ENCODE measurements around the gene ENPP6. TPM values are rescaled to one million over a fixed set of nuclear protein-coding genes. Genes with fewer than 3 reads are reported as not detected.

Gene ENPP6
- total RNA-seq, 1 experiment from 2014 or later = not detected

GRCh38 chr4:184247421-184247820 is 29.7 kb upstream of the ENPP6 start:
- Histone ChIP-seq H3K4me2 (ENCODE audit: low read depth, low read length, poor library complexity, severe bottlenecking) (no peak overlapping the region), H3K27ac (ENCODE audit: low read length) (no peak overlapping the region), H3K4me1 (ENCODE audit: low read length) (no peaks in the 10 kb centered on the region), H3K27me3 (ENCODE audit: low read length) (no peaks in the 10 kb centered on the region), H3K9me3 (ENCODE audit: low read length) (no peaks in the 10 kb centered on the region), H3K36me3 (ENCODE audit: insufficient read depth, low read length) (no peaks in the 10 kb centered on the region), H3K4me3 (ENCODE audit: low read length) (no peak overlapping the region), H3K9me2 (replicated peaks; ENCODE audit: insufficient read depth, low read length) (no peaks in the 10 kb centered on the region), H3K79me2 (ENCODE audit: low read length) (no peaks in the 10 kb centered on the region), H4K20me1 (ENCODE audit: insufficient read depth, low read depth, low read length) (no peaks in the 10 kb centered on the region), H3K9ac (ENCODE audit: low read length) (no peak overlapping the region), H2AFZ (ENCODE audit: low read length) (no peak overlapping the region)
- no peak for DNase-seq

GRCh38 chr4:184246426-184246825 is 28.8 kb upstream of the ENPP6 start:
- Histone ChIP-seq H3K9me2 (replicated peaks; ENCODE audit: insufficient read depth, low read length) (no peaks in the 10 kb centered on the region), H3K27ac (ENCODE audit: low read length) (no peak overlapping the region), H3K27me3 (ENCODE audit: low read length) (no peaks in the 10 kb centered on the region), H3K4me2 (ENCODE audit: low read depth, low read length, poor library complexity, severe bottlenecking) (no peak overlapping the region), H3K9ac (ENCODE audit: low read length) (no peak overlapping the region), H3K9me3 (ENCODE audit: low read length) (no peaks in the 10 kb centered on the region), H3K36me3 (ENCODE audit: insufficient read depth, low read length) (no peaks in the 10 kb centered on the region), H3K4me3 (ENCODE audit: low read length) (no peak overlapping the region), H2AFZ (ENCODE audit: low read length) (no peak overlapping the region), H3K4me1 (ENCODE audit: low read length) (no peaks in the 10 kb centered on the region), H3K79me2 (ENCODE audit: low read length) (no peaks in the 10 kb centered on the region), H4K20me1 (ENCODE audit: insufficient read depth, low read depth, low read length) (no peaks in the 10 kb centered on the region)
- no peak for DNase-seq

GRCh38 chr4:184238072-184238745 is 20.5 kb upstream of the ENPP6 start:
- H3K9ac ChIP-seq (ENCODE audit: low read length) = no peak overlapping the region
- no peaks in the 10 kb centered on the region for H3K4me1 ChIP-seq (ENCODE audit: low read length)
- no peak overlapping the region for H3K4me3 ChIP-seq (ENCODE audit: low read length)
- H3K36me3 ChIP-seq (ENCODE audit: insufficient read depth, low read length) = no peaks in the 10 kb centered on the region
- H3K27me3 ChIP-seq (ENCODE audit: low read length) = no peaks in the 10 kb centered on the region
- no peak overlapping the region for H3K4me2 ChIP-seq (ENCODE audit: low read depth, low read length, poor library complexity, severe bottlenecking)
- no peak overlapping the region for H3K27ac ChIP-seq (ENCODE audit: low read length)
- DNase-seq = no peak
- H3K9me3 ChIP-seq (ENCODE audit: low read length) = no peaks in the 10 kb centered on the region
- H2AFZ ChIP-seq (ENCODE audit: low read length) = no peak overlapping the region
- no peaks in the 10 kb centered on the region for H4K20me1 ChIP-seq (ENCODE audit: insufficient read depth, low read depth, low read length)
- no peaks in the 10 kb centered on the region for H3K79me2 ChIP-seq (ENCODE audit: low read length)
- H3K9me2 ChIP-seq (replicated peaks; ENCODE audit: insufficient read depth, low read length) = no peaks in the 10 kb centered on the region

GRCh38 chr4:184237612-184238011 is 19.9 kb upstream of the ENPP6 start:
- no peaks in the 10 kb centered on the region for H3K27me3 ChIP-seq (ENCODE audit: low read length)
- no peaks in the 10 kb centered on the region for H4K20me1 ChIP-seq (ENCODE audit: insufficient read depth, low read depth, low read length)
- H3K27ac ChIP-seq (ENCODE audit: low read length) = no peak overlapping the region
- no peaks in the 10 kb centered on the region for H3K79me2 ChIP-seq (ENCODE audit: low read length)
- no peak overlapping the region for H2AFZ ChIP-seq (ENCODE audit: low read length)
- DNase-seq = no peak
- H3K4me3 ChIP-seq (ENCODE audit: low read length) = no peak overlapping the region
- H3K4me1 ChIP-seq (ENCODE audit: low read length) = no peaks in the 10 kb centered on the region
- H3K9ac ChIP-seq (ENCODE audit: low read length) = no peak overlapping the region
- no peaks in the 10 kb centered on the region for H3K9me2 ChIP-seq (replicated peaks; ENCODE audit: insufficient read depth, low read length)
- no peaks in the 10 kb centered on the region for H3K36me3 ChIP-seq (ENCODE audit: insufficient read depth, low read length)
- H3K9me3 ChIP-seq (ENCODE audit: low read length) = no peaks in the 10 kb centered on the region
- H3K4me2 ChIP-seq (ENCODE audit: low read depth, low read length, poor library complexity, severe bottlenecking) = no peak overlapping the region

- Histone ChIP-seq H3K79me2 (ENCODE audit: low read length) (no peaks in the 10 kb centered on the region), H3K36me3 (ENCODE audit: insufficient read depth, low read length) (no peaks in the 10 kb centered on the region), H3K27ac (ENCODE audit: low read length) (no peak overlapping the region), H2AFZ (ENCODE audit: low read length) (no peak overlapping the region), H3K4me3 (ENCODE audit: low read length) (no peak overlapping the region), H3K9me3 (ENCODE audit: low read length) (no peaks in the 10 kb centered on the region), H3K9ac (ENCODE audit: low read length) (no peak overlapping the region), H3K4me2 (ENCODE audit: low read depth, low read length, poor library complexity, severe bottlenecking) (no peak overlapping the region), H3K9me2 (replicated peaks; ENCODE audit: insufficient read depth, low read length) (no peaks in the 10 kb centered on the region), H4K20me1 (ENCODE audit: insufficient read depth, low read depth, low read length) (no peaks in the 10 kb centered on the region), H3K4me1 (ENCODE audit: low read length) (no peaks in the 10 kb centered on the region), H3K27me3 (ENCODE audit: low read length) (no peaks in the 10 kb centered on the region)
- no peak for DNase-seq
These were observed 17.9 kb upstream of the ENPP6 start for GRCh38 chr4:184235526-184235925.

GRCh38 chr4:184234155-184234554 is 16.5 kb upstream of the ENPP6 start:
- no peaks in the 10 kb centered on the region for H3K9me2 ChIP-seq (replicated peaks; ENCODE audit: insufficient read depth, low read length)
- no peak overlapping the region for H3K9ac ChIP-seq (ENCODE audit: low read length)
- no peaks in the 10 kb centered on the region for H3K36me3 ChIP-seq (ENCODE audit: insufficient read depth, low read length)
- H3K4me2 ChIP-seq (ENCODE audit: low read depth, low read length, poor library complexity, severe bottlenecking) = no peak overlapping the region
- H3K79me2 ChIP-seq (ENCODE audit: low read length) = no peaks in the 10 kb centered on the region
- H3K27ac ChIP-seq (ENCODE audit: low read length) = no peak overlapping the region
- no peaks in the 10 kb centered on the region for H3K27me3 ChIP-seq (ENCODE audit: low read length)
- no peaks in the 10 kb centered on the region for H3K9me3 ChIP-seq (ENCODE audit: low read length)
- no peak for DNase-seq
- H2AFZ ChIP-seq (ENCODE audit: low read length) = no peak overlapping the region
- no peaks in the 10 kb centered on the region for H3K4me1 ChIP-seq (ENCODE audit: low read length)
- no peak overlapping the region for H3K4me3 ChIP-seq (ENCODE audit: low read length)
- H4K20me1 ChIP-seq (ENCODE audit: insufficient read depth, low read depth, low read length) = no peaks in the 10 kb centered on the region

GRCh38 chr4:184232975-184233374 is 15.3 kb upstream of the ENPP6 start:
- H3K79me2 ChIP-seq (ENCODE audit: low read length) = no peaks in the 10 kb centered on the region
- no peak overlapping the region for H3K4me3 ChIP-seq (ENCODE audit: low read length)
- no peak overlapping the region for H3K27ac ChIP-seq (ENCODE audit: low read length)
- H3K4me1 ChIP-seq (ENCODE audit: low read length) = no peaks in the 10 kb centered on the region
- H3K9me2 ChIP-seq (replicated peaks; ENCODE audit: insufficient read depth, low read length) = no peaks in the 10 kb centered on the region
- H3K36me3 ChIP-seq (ENCODE audit: insufficient read depth, low read length) = no peaks in the 10 kb centered on the region
- H4K20me1 ChIP-seq (ENCODE audit: insufficient read depth, low read depth, low read length) = no peaks in the 10 kb centered on the region
- H2AFZ ChIP-seq (ENCODE audit: low read length) = no peak overlapping the region
- H3K27me3 ChIP-seq (ENCODE audit: low read length) = no peaks in the 10 kb centered on the region
- no peaks in the 10 kb centered on the region for H3K9me3 ChIP-seq (ENCODE audit: low read length)
- no peak for DNase-seq
- no peak overlapping the region for H3K9ac ChIP-seq (ENCODE audit: low read length)
- H3K4me2 ChIP-seq (ENCODE audit: low read depth, low read length, poor library complexity, severe bottlenecking) = no peak overlapping the region

- Histone ChIP-seq H3K27me3 (ENCODE audit: low read length) (no peaks in the 10 kb centered on the region), H3K36me3 (ENCODE audit: insufficient read depth, low read length) (no peaks in the 10 kb centered on the region), H3K4me2 (ENCODE audit: low read depth, low read length, poor library complexity, severe bottlenecking) (no peak overlapping the region), H4K20me1 (ENCODE audit: insufficient read depth, low read depth, low read length) (no peaks in the 10 kb centered on the region), H3K9me3 (ENCODE audit: low read length) (no peaks in the 10 kb centered on the region), H3K4me1 (ENCODE audit: low read length) (no peaks in the 10 kb centered on the region), H3K4me3 (ENCODE audit: low read length) (no peak overlapping the region), H3K27ac (ENCODE audit: low read length) (no peak overlapping the region), H3K9me2 (replicated peaks; ENCODE audit: insufficient read depth, low read length) (no peaks in the 10 kb centered on the region), H3K9ac (ENCODE audit: low read length) (no peak overlapping the region), H2AFZ (ENCODE audit: low read length) (no peak overlapping the region), H3K79me2 (ENCODE audit: low read length) (no peaks in the 10 kb centered on the region)
- no peak for DNase-seq
These were observed 14.5 kb upstream of the ENPP6 start for GRCh38 chr4:184232202-184232601.
